DOHH2 (cell line): ENCODE results near the gene CD209.

Experiments used
- CTCF ChIP-seq: fragments of 200-600 bp; sonication (generic); IDR thresholded peaks from one replicate; pipeline ENCODE4 v1.5.1; 2014; ENCODE audit warnings: antibody characterized with exemption, mild to moderate bottlenecking, low read depth, low read length; ENCODE audit not compliant: poor library complexity, severe bottlenecking
- EZH2phosphoT487 ChIP-seq: fragments of 200-600 bp; sonication (generic); IDR thresholded peaks from 2 replicates; pipeline ENCODE4 v1.6.1; 2017; ENCODE audit warnings: borderline replicate concordance, mild to moderate bottlenecking, antibody characterized with exemption, low read length, moderate library complexity, mixed read lengths

DNA sequence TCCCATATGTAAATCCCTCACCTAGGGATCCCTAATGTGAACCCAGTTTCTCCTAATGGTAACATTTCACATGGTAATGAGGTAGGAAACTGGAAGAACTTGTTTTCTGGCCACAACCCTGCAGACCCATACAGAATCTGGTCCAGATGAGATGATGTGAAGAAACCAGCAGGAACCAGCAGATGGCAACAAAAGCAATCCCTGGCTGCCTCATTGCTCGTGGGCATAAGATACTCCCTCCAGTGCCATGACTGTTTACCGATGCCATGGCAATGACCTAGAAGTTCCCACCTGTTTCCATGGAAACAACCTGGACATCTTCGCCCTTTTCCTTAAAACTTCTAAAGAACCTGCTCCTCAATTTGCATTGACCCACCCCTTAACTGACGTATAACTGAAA lies 1.4 kb upstream of the CD209 start:
- TF ChIP-seq EZH2phosphoT487, result no peak
- TF ChIP-seq CTCF, result peak; percentile 15
